ENCODE results near the gene CALHM6. TPM values are rescaled to one million over a fixed set of nuclear protein-coding genes. Genes with fewer than 3 reads are reported as not detected.

The CALHM6 gene
- total and polyA plus RNA-seq, 9 of the 15 experiments (the other 6 are each of a cell fraction or from before 2014, with no cell fraction given), result 0.24 TPM; not detected in 8

DNA sequence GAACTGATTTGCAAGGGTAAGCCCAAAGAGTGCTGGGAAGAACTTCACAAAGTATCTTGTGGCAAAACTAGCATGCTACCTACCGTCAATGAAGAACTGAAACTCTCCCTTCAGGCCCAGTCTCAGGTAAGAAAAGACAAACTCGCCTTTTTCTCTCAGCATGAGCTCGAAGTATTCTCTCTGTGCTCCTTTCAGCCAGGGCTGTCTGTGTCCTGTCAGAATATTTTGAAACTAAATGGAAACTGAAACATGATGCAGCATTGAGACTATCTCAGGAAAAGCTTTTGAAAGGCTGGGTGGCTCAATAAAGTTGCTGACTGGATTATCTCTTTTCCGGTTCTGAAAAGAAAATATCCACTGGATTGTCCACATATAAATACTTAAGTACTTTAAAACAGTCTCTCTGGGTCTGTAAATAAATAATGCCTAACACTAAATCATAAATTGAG is 51.0 kb downstream of the CALHM6 start:
- in situ Hi-C loops (cut with MboI) (no loop called here), intact Hi-C loops (cut with micrococcal nuclease) (loop anchor here (5.0 kb wide), 1 partner anchor 70 kb away; no protein-coding TSS in a partner anchor)
- Histone ChIP-seq H3K36me3 (ENCODE audit: control insufficient read depth, insufficient read depth, low read length) (no peaks in the 10 kb centered on the region), H3K9me3 (replicated peaks; ENCODE audit: control insufficient read depth, insufficient read depth, low read depth, low read length) (no peaks in the 10 kb centered on the region), H3K27ac (ENCODE audit: extremely low read depth, low read depth, low read length) (no peak overlapping the region), H3K9ac (ENCODE audit: insufficient read depth in 1 of 2, low read depth in 2 of 2, low read length in 2 of 2) (peak overlapping the region in 1 of 2 experiments; percentile 75; a peak in 1 of 4 replicates), H2AFZ (ENCODE audit: low read depth, low read length) (peak overlapping the region; percentile 87), H3K4me3 (no peak overlapping the region), H3K27me3 (ENCODE audit: control insufficient read depth in 2 of 2, insufficient read depth in 2 of 2, low read length in 2 of 2) (no peaks in the 10 kb centered on the region; a peak in 2 of 5 replicates), H4K20me1 (replicated peaks; ENCODE audit: control insufficient read depth, insufficient read depth, low read length) (no peaks in the 10 kb centered on the region), H3K4me1 (replicated peaks in 1 of 2; ENCODE audit: control insufficient read depth in 2 of 2, insufficient read depth in 2 of 2, low read length in 2 of 2) (peaks cover 3 to 6% of the 10 kb centered on the region in 2 experiments; a peak in 3 of 5 replicates), H3K79me2 (ENCODE audit: control insufficient read depth, insufficient read depth, low read length) (no peaks in the 10 kb centered on the region), H3K9me1 (ENCODE audit: control insufficient read depth, insufficient read depth, low read length) (no peaks in the 10 kb centered on the region), H3K4me2 (ENCODE audit: insufficient read depth, low read length) (peak overlapping the region; percentile 63)
- ATAC-seq, result peak; percentile 53
- WGBS (ENCODE audit: insufficient coverage, low coverage, missing lambda C conversion rate), result 21% methylated on average over 4 of the region's 4 CpGs
- FAIRE-seq, result no peak
- ChIA-PET CTCF (ENCODE audit: low intra/inter-chr PET ratio) (no interaction called here), POLR2A (interaction anchor here (0.6 to 1.8 kb wide), 13 partner anchors 9 to 346 kb away, joined by 3 to 10 read pairs (median 4); partner anchors contain the start of genes CALHM4 and TSPYL1)
- DNase-seq (ENCODE audit: extremely low read depth in 1 of 4, low spot score in 3 of 4), result no peak
- BruUV-seq (replicated peaks), result no TSS peak
- TF ChIP-seq ETV1 (tag; conservative IDR thresholded peaks at IDR 0.05; ENCODE audit: low read depth) (0 out of 2 replicates have a peak, but pooled peaks have one; percentile 21), C11orf30 (IDR thresholded peaks at IDR 0.05; ENCODE audit: low read depth) (peak; percentile 35; the same call in 1 of the 2 replicates), ZBTB17 (CRISPR knock-in tag; IDR thresholded peaks at IDR 0.05) (0 out of 2 replicates have a peak, but pooled peaks have one; percentile 32), BACH1 (tag; IDR thresholded peaks at IDR 0.05) (0 out of 2 replicates have a peak, but pooled peaks have one; percentile 57), AFF1 (IDR thresholded peaks at IDR 0.05; ENCODE audit: low read depth in 1 of 2, partially characterized antibody in 2 of 2) (no peak), ZNF316 (IDR thresholded peaks at IDR 0.05) (peak; percentile 54), KAT8 (IDR thresholded peaks at IDR 0.05; ENCODE audit: low read depth) (no peak), SAFB (IDR thresholded peaks at IDR 0.05; ENCODE audit: borderline replicate concordance, low read depth, low read length) (no peak)
- TF ChIP-seq, protein P1, sequence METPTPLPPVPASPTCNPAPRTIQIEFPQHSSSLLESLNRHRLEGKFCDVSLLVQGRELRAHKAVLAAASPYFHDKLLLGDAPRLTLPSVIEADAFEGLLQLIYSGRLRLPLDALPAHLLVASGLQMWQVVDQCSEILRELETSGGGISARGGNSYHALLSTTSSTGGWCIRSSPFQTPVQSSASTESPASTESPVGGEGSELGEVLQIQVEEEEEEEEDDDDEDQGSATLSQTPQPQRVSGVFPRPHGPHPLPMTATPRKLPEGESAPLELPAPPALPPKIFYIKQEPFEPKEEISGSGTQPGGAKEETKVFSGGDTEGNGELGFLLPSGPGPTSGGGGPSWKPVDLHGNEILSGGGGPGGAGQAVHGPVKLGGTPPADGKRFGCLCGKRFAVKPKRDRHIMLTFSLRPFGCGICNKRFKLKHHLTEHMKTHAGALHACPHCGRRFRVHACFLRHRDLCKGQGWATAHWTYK (CRISPR knock-in tag; IDR thresholded peaks at IDR 0.05), result 0 out of 2 replicates have a peak, but pooled peaks have one; percentile 14
